SU-DHL-6 (cell line): ENCODE data around the gene SPEF1.

ENCODE experiments used
- EZH2phosphoT487 ChIP-seq: fragments of 200-600 bp; sonication (generic), shearing (Covaris generic); conservative IDR thresholded peaks from 2 replicates; pipeline ENCODE4 v1.6.1; 2018; ENCODE audit warnings: mild to moderate bottlenecking, antibody characterized with exemption, low read length, moderate library complexity, mixed read lengths
- TF ChIP-seq, protein P1 (sequence below): fragments of 200-600 bp; sonication (generic); IDR thresholded peaks from one replicate; pipeline ENCODE4 v1.5.1; 2017; ENCODE audit warnings: antibody characterized with exemption, mild to moderate bottlenecking, low read length, moderate library complexity; ENCODE audit not compliant: insufficient read depth, poor library complexity, severe bottlenecking

DNA sequence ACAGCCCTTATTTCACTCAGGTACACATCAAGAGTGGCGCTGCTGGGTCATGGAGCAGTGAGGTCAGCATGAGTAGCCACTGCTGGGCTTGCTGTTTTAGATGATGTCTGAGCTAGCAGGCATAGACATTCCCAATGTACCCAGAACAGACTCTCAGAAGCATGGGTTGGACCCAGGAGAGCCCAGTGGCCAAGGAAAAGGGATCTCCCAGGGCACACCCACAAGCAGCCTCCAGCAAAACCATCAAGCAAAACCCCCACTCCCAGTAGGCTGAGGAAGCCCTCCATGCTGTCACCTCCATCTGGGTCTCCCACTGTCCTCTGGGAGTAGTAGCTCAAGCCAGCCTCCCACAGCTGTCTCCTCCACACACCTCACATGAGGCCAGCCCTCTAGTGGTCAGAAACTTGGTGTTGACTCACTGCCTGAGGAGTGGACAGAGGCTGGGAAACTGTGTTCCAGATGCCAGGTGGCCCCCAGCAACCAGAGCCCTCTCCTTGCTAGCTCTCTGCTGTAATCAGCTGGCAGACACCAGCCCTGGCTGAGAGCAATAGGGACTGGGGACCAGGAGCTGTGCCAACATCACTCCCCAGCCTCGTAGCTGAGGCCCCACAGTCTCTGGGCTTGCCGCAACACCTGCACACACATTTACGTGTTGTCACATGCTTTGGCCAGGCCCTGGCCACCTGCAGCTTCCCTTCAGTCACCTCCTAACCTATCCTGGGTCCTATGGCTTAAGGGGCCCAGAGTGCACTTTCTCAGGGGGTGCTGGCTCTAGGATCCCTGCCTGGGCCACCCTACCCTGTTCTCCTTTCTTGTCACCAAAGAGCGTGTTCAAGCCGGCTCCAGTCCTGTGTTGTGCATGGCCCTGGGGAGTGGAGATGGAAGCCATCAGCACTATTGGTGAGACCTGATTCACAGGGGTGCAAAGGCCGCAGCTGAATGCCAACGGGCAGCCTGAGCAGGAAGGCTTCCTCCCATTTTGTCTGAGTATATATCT lies 37.2 kb upstream of the SPEF1 start:
- TF ChIP-seq, protein P1, sequence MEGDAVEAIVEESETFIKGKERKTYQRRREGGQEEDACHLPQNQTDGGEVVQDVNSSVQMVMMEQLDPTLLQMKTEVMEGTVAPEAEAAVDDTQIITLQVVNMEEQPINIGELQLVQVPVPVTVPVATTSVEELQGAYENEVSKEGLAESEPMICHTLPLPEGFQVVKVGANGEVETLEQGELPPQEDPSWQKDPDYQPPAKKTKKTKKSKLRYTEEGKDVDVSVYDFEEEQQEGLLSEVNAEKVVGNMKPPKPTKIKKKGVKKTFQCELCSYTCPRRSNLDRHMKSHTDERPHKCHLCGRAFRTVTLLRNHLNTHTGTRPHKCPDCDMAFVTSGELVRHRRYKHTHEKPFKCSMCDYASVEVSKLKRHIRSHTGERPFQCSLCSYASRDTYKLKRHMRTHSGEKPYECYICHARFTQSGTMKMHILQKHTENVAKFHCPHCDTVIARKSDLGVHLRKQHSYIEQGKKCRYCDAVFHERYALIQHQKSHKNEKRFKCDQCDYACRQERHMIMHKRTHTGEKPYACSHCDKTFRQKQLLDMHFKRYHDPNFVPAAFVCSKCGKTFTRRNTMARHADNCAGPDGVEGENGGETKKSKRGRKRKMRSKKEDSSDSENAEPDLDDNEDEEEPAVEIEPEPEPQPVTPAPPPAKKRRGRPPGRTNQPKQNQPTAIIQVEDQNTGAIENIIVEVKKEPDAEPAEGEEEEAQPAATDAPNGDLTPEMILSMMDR = peak; percentile 30
- no peak for TF ChIP-seq EZH2phosphoT487
